WERI-Rb-1 (cell line): ENCODE results near the gene LHX4.

Source experiments
- DNase-seq: peaks from one replicate; pipeline ENCODE4 v3.0.0-alpha.2; 2020
- H3K27ac ChIP-seq: fragments of 250-450 bp; sonication (Bioruptor Pico); 2 replicates; pipeline ENCODE4 v1.5.1; 2020; ENCODE audit warnings: mild to moderate bottlenecking, moderate library complexity
- H3K27me3 ChIP-seq: fragments of 250-450 bp; sonication (Bioruptor Pico); 2 replicates; pipeline ENCODE4 v1.5.1; 2021; ENCODE audit warnings: mild to moderate bottlenecking, low read depth, moderate library complexity; ENCODE audit not compliant: insufficient read depth, severe bottlenecking
- H3K36me3 ChIP-seq: fragments of 250-450 bp; sonication (Bioruptor Pico); 2 replicates; pipeline ENCODE4 v1.5.1; 2020; ENCODE audit warnings: mild to moderate bottlenecking, moderate library complexity
- H3K4me3 ChIP-seq: 2 replicates; pipeline ENCODE4 v1.5.1; 2011; ENCODE audit warnings: low read depth, mild to moderate bottlenecking, control low read depth, low read length
- H3K9me3 ChIP-seq: fragments of 250-450 bp; sonication (Bioruptor Pico); 2 replicates; pipeline ENCODE4 v1.5.1; 2021; ENCODE audit warnings: mild to moderate bottlenecking, moderate library complexity; ENCODE audit not compliant: severe bottlenecking
- CTCF ChIP-seq: IDR thresholded peaks from 2 replicates; pipeline ENCODE4 v1.5.1; 2011; ENCODE audit warnings: low read depth, mild to moderate bottlenecking, control low read depth, inconsistent platforms, low read length

Gene LHX4

GRCh38 chr1:180301135-180301742, 71.2 kb downstream of the LHX4 start:
- TF ChIP-seq CTCF = no peak
- no peak overlapping the region for H3K4me3 ChIP-seq
- H3K27me3 ChIP-seq = no peaks in the 10 kb centered on the region
- H3K36me3 ChIP-seq = no peaks in the 10 kb centered on the region
- H3K27ac ChIP-seq = no peak overlapping the region
- H3K9me3 ChIP-seq = peaks cover 10% of the 10 kb centered on the region
- no peak for DNase-seq

- Histone ChIP-seq H3K27me3 (no peaks in the 10 kb centered on the region), H3K27ac (no peak overlapping the region), H3K36me3 (peaks cover 23% of the 10 kb centered on the region), H3K4me3 (no peak overlapping the region), H3K9me3 (peaks cover 10% of the 10 kb centered on the region)
- TF ChIP-seq CTCF = no peak
- no peak for DNase-seq
Measured at GRCh38 chr1:180309338-180309737, 79.3 kb downstream of the LHX4 start.

GRCh38 chr1:180310095-180310494, 80.0 kb downstream of the LHX4 start:
- no peak overlapping the region for H3K27ac ChIP-seq
- H3K9me3 ChIP-seq = peaks cover 5% of the 10 kb centered on the region
- H3K4me3 ChIP-seq = no peak overlapping the region
- DNase-seq = no peak
- no peak for TF ChIP-seq CTCF
- peaks cover 23% of the 10 kb centered on the region for H3K36me3 ChIP-seq
- no peaks in the 10 kb centered on the region for H3K27me3 ChIP-seq

- H3K4me3 ChIP-seq = no peak overlapping the region
Measured at GRCh38 chr1:180311011-180311730, 81.1 kb downstream of the LHX4 start.

GRCh38 chr1:180312926-180313325, 82.9 kb downstream of the LHX4 start:
- peaks cover 23% of the 10 kb centered on the region for H3K36me3 ChIP-seq
- H3K4me3 ChIP-seq = no peak overlapping the region
- no peak for TF ChIP-seq CTCF
- H3K27me3 ChIP-seq = no peaks in the 10 kb centered on the region
- H3K27ac ChIP-seq = no peak overlapping the region
- DNase-seq = no peak
- no peaks in the 10 kb centered on the region for H3K9me3 ChIP-seq

More at GRCh38 chr1:180311011-180311730, 81.1 kb downstream of the LHX4 start:
- Histone ChIP-seq H3K27me3 (no peaks in the 10 kb centered on the region), H3K27ac (no peak overlapping the region), H3K9me3 (no peaks in the 10 kb centered on the region), H3K36me3 (peaks cover 23% of the 10 kb centered on the region)
- DNase-seq = no peak
- no peak for TF ChIP-seq CTCF

- no peaks in the 10 kb centered on the region; the same call in 1 of the 2 replicates for H3K36me3 ChIP-seq
- H3K27ac ChIP-seq = no peak overlapping the region
- DNase-seq = no peak
- TF ChIP-seq CTCF = no peak
- H3K27me3 ChIP-seq = no peaks in the 10 kb centered on the region
- H3K9me3 ChIP-seq = peaks cover 4% of the 10 kb centered on the region
- H3K4me3 ChIP-seq = no peak overlapping the region
Measured at GRCh38 chr1:180327089-180327488, 97.0 kb downstream of the LHX4 start.
